Calu3 (cell line): Measurements from ENCODE around the gene PSME1. TPM values are rescaled to one million over a fixed set of nuclear protein-coding genes. Genes with fewer than 3 reads are reported as not detected.
"Not testable (repeated sequence)": the region's sequence is repeated elsewhere in the genome, so short reads cannot be mapped to it uniquely, and the experiment has no call there.

ENCODE experiments used
- BruUV-seq: library from RNA; stranded (reverse); fragments of 400-500 nt; replicated peaks from 2 replicates; lab custom pipeline; 2021; lab: Mats Ljungman, UMichigan
- CTCF ChIA-PET: fragments of 300-600 bp; sonication (Branson Sonifier 250); formaldehyde crosslinking; loops from one replicate; lab custom pipeline; 2022; ENCODE audit warnings: antibody characterized with exemption; lab: Charles Lee
- DNase-seq: peaks from one replicate; pipeline ENCODE4 v3.0.0; 2022
- H3K27ac Mint-ChIP-seq: one replicate; pipeline ENCODE4 v1.8.0; 2022; ENCODE audit warnings: mixed read lengths; ENCODE audit not compliant: unreplicated experiment
- H3K27me3 Mint-ChIP-seq: one replicate; pipeline ENCODE4 v1.8.0; 2022; ENCODE audit warnings: mixed read lengths; ENCODE audit not compliant: unreplicated experiment
- H3K36me3 Mint-ChIP-seq: one replicate; pipeline ENCODE4 v1.8.0; 2022; ENCODE audit warnings: mild to moderate bottlenecking, moderate library complexity, mixed read lengths; ENCODE audit not compliant: insufficient read depth, unreplicated experiment
- H3K4me1 Mint-ChIP-seq: one replicate; pipeline ENCODE4 v1.8.0; 2022; ENCODE audit warnings: mild to moderate bottlenecking, low read depth, mixed read lengths; ENCODE audit not compliant: unreplicated experiment
- H3K4me3 Mint-ChIP-seq: one replicate; pipeline ENCODE4 v1.8.0; 2022; ENCODE audit warnings: mild to moderate bottlenecking, low read depth, moderate library complexity, mixed read lengths; ENCODE audit not compliant: unreplicated experiment
- H3K9me3 Mint-ChIP-seq: one replicate; pipeline ENCODE4 v1.8.0; 2022; ENCODE audit warnings: low read depth, mixed read lengths; ENCODE audit not compliant: unreplicated experiment
- intact Hi-C: fragments of 100-400 bp; cut with micrococcal nuclease; formaldehyde crosslinking; loops from one replicate; pipeline ENCODE4 v1.10.0; 2022; ENCODE audit not compliant: unreplicated experiment
- total RNA-seq: library from RNA; stranded (reverse); gene quantifications from 2 replicates; pipeline ENCODE4 v1.2.3, GENCODE V29; 2022
- TF ChIP-seq, protein P1 (sequence below): fragments of 200-600 bp; IDR thresholded peaks from one replicate; pipeline ENCODE4 v1.8.0; 2022; ENCODE audit warnings: antibody characterized with exemption; ENCODE audit not compliant: unreplicated experiment

PSME1 gene
- total RNA-seq, 1 experiment from 2014 or later: 259 TPM

DNA sequence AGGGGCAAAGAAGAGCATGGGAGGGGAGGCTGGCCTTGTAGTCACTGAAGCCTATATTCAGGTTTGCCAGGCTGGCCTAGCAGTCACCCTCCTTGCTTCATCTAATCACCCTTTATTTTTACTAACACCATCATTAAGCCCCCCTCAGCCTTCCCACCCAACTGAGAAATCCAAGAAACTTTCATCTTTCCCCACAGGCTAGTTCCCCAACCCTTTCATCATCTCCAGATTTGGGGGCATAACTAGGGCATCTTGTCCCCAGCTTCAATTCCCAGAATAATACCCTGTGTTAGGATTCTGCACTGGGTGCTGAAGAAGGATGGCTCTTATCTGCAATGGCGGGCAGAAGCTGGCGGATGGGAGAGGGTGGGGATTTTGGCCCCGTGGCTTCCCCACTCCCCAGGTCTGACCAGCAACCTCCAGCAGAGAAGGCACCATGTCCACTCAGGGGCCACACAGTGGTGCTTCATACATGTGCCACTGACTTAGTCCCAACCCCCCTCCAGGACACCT is 35.0 kb upstream of the PSME1 start:
- Mint-ChIP-seq H3K27me3 (no peaks in the 10 kb centered on the region), H3K9me3 (no peaks in the 10 kb centered on the region), H3K36me3 (peaks cover 53% of the 10 kb centered on the region), H3K4me1 (no peaks in the 10 kb centered on the region), H3K27ac (no peak overlapping the region), H3K4me3 (no peak overlapping the region)
- no TSS peak for BruUV-seq
- TF ChIP-seq, protein P1, sequence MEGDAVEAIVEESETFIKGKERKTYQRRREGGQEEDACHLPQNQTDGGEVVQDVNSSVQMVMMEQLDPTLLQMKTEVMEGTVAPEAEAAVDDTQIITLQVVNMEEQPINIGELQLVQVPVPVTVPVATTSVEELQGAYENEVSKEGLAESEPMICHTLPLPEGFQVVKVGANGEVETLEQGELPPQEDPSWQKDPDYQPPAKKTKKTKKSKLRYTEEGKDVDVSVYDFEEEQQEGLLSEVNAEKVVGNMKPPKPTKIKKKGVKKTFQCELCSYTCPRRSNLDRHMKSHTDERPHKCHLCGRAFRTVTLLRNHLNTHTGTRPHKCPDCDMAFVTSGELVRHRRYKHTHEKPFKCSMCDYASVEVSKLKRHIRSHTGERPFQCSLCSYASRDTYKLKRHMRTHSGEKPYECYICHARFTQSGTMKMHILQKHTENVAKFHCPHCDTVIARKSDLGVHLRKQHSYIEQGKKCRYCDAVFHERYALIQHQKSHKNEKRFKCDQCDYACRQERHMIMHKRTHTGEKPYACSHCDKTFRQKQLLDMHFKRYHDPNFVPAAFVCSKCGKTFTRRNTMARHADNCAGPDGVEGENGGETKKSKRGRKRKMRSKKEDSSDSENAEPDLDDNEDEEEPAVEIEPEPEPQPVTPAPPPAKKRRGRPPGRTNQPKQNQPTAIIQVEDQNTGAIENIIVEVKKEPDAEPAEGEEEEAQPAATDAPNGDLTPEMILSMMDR: no peak
- no peak for DNase-seq
- CTCF ChIA-PET: no interaction called here
- intact Hi-C loops: no loop called here

DNA sequence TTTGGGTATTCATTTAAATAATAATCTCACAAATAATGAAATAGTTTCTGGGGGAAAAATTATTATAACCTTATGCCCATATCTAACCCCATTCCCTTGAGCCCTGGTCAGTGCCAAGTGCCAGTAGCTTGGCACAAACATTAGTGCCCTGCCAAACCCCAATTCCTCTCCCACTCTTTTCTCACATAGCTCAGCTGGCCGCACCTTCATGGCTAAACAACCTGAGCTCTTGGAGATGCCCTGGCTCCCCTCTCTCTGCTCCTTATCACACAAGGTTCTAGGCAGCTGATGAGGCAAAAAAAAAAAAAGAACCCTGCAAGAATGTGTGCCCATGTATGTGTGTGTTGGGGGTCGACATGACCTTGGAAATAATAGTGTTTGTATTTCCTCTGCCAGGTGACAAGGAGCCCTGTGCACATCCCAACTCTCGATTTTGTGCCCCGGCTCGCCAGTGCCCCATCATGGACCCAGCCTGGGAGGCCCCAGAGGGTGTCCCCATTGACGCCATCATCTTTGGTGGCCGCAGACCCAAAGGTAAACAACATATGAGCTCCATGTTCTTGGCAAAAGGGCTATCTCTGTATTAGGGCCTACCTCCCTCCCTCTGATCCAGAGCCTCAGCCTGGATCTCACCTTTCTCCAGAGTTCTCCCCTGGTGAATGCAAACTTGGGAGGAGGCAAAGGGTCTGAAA is 33.5 kb upstream of the PSME1 start:
- H3K4me1 Mint-ChIP-seq: no peaks in the 10 kb centered on the region
- intact Hi-C loops: no loop called here
- no peaks in the 10 kb centered on the region for H3K27me3 Mint-ChIP-seq
- no peak overlapping the region for H3K27ac Mint-ChIP-seq
- H3K9me3 Mint-ChIP-seq: no peaks in the 10 kb centered on the region
- TF ChIP-seq, protein P1: no peak
- DNase-seq: no peak
- CTCF ChIA-PET: interaction anchor here (1.7 kb wide), 1 partner anchor 9 kb away, joined by 4 read pairs; the partner anchor contains the start of gene PCK2
- no peak overlapping the region for H3K4me3 Mint-ChIP-seq
- peaks cover 52% of the 10 kb centered on the region for H3K36me3 Mint-ChIP-seq
- no TSS peak for BruUV-seq

DNA sequence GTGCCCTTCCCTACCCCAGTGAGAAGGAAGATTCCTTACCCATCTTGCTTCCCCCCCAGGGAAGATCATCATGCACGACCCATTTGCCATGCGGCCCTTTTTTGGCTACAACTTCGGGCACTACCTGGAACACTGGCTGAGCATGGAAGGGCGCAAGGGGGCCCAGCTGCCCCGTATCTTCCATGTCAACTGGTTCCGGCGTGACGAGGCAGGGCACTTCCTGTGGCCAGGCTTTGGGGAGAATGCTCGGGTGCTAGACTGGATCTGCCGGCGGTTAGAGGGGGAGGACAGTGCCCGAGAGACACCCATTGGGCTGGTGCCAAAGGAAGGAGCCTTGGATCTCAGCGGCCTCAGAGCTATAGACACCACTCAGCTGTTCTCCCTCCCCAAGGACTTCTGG is 32.5 kb upstream of the PSME1 start:
- Mint-ChIP-seq H3K27ac (no peak overlapping the region), H3K4me3 (no peak overlapping the region), H3K36me3 (peaks cover 44% of the 10 kb centered on the region), H3K9me3 (no peaks in the 10 kb centered on the region), H3K4me1 (no peaks in the 10 kb centered on the region), H3K27me3 (no peaks in the 10 kb centered on the region)
- TF ChIP-seq, protein P1: no peak
- no peak for DNase-seq
- CTCF ChIA-PET: interaction anchor here (0.6 to 1.7 kb wide), 2 partner anchors 10 to 1279 kb away, joined by 4 to 6 read pairs; partner anchors contain the start of gene PCK2
- intact Hi-C loops: no loop called here
- BruUV-seq: no TSS peak

DNA sequence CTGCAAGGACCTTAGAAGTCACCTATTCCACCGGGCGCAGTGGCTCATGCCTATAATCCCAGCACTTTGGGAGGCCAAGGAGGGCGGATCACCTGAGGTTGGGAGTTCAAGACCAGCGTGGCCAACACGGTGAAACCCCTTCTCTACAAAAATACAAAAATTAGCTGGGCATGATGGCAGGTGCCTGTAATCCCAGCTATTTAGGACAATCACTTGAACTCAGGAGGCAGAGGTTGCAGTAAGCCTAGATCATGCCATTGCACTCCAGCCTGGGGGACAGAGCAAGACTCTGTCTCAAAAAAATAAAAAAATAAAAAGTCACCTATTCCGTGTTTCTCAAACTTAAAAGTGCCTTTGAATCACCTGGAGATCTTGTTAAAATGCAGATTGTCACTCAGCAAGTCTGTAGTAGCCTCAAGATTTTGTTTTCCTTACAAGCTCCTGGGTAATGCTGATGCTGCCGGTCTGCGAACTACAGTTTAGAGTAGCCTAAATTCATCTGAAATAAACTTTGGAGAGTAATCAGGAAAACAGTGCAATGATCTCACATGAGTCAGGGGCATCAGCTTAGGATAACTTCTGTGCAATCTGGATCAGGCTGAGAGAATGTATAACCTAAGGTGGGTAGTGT is 30.3 kb upstream of the PSME1 start:
- CTCF ChIA-PET, intact Hi-C loops, H3K4me1 Mint-ChIP-seq, H3K27me3 Mint-ChIP-seq, H3K9me3 Mint-ChIP-seq, H3K4me3 Mint-ChIP-seq, H3K27ac Mint-ChIP-seq, DNase-seq, BruUV-seq: not testable (repeated sequence)
- peaks cover 33% of the 10 kb centered on the region for H3K36me3 Mint-ChIP-seq
